Tongue (tissue), 2 donors: Measurements from ENCODE around the gene CCDC9B. TPM values are rescaled to one million over a fixed set of nuclear protein-coding genes. Genes with fewer than 3 reads are reported as not detected.

Experiments
- DNase-seq: peaks from one replicate; pipeline ENCODE4 v3.0.0-alpha.2; 2015
- total RNA-seq: library from RNA; depleted of rRNA; stranded (reverse); fragments of >200 nt; gene quantifications from one replicate; pipeline ENCODE4 v1.2.3, GENCODE V29; 2014

CCDC9B gene
- 25.4 TPM for total RNA-seq

GRCh38 chr15:40340740-40341400 is at the start of gene CCDC9B:
Gene CCDC9B (minus strand): TSS chr15:40340939. CDS start chr15:40340819, 120 bp downstream.
- peak; percentile 92 for DNase-seq

GRCh38 chr15:40389824-40390595 is 49.3 kb upstream of the CCDC9B start:
- no peak for DNase-seq

DNA sequence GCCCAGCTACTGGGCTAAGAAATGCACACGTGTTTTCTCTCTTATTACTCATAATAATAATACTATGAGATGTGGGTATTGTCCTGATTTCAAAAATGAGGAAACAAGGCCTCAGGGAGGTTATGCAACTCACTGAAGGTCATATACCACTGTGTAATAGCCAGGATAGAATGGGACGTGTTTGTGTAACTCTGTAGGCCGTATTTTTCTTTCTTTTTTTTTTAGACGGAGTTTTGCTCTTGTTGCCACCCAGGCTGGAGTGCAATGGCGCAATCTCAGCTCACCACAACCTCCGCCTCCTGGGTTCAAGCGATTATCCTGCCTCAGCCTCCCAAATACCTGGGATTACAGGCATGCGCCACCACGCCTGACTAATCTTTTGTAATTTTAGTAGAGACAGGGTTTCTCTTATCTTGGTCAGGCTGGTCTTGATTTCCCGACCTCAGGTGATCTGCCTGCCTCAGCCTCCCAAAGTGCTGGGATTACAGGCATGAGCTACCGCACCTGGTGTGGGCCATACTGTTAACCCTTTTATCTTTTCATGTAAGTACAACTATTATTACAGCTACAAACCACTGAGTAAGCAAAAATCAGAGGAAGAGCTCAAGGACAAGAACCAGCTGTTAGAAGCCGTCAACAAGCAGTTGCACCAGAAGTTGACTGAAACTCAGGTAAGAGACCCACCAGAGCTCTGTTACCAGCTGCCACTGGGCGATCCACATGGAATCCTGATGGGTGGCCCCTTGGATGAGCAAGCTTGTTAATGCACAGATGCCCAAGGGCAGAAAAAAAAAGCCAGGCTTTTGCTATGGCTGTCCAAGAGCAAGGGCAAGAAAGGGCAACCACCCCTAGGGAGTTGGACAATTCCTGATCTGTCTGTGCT is 48.4 kb upstream of the CCDC9B start:
- DNase-seq, result no peak

DNA sequence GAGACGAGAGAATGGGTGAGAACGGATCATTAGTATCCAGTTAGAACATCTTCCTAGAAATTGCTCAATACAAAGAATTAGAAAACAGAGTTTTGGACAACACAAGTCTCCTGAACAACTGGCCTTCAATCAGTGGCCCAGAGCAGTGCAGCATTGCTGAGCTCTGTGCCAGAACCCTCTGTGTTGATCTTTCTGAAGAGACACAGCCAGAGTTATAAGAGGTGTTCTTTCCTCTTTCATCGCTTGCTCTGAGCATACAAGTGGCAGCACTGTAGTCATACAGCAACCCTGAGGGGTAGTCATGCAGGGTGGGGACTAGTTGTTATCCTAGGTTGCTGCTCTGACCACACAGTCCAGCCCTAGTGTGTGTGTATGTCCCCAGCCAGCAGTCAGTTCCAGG is 45.7 kb upstream of the CCDC9B start:
- DNase-seq, result no peak

DNA sequence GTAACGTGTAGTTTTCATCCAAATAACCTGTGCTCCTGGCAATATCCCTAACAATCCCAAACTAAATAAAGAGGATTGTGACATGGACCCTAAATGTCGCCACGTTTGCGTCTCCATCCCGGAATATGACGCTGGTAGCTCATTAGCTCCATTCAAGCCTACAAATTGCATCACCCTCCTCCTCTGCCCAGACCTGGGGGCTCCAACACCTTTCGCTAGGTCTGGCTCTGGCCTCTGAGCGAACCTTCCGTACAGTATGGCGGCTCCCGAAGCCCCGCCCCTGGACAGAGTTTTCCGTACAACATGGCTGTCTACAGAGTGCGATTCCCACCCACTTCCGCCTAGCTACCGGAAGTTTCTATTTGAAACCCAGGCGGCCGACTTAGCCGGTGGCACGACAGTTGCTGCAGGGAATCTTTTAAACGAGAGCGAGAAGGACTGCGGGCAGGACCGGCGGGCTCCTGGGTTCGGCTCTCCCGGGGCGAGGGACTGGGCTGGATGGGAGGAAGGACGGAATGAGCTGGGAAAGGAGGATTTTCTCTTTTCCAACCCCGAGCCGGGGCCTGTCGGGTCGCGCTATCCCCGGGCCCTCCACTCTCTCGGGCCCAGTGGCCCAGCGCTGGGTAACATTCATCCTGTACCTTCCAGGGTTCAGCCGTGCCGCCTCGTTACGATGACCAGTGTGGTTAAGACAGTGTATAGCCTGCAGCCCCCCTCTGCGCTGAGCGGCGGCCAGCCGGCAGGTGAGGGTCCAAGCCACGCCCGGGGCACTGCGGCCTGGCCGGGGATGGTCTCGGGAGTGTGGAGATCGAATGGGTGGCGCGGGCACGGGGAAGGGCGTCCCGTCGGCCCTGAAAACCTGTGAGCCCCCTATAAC is 42.1 kb upstream of the CCDC9B start, which contains the start of gene KNSTRN:
TSS of gene KNSTRN (plus strand) at position 142 of the 877 bp plus-strand sequence. CDS start at position 257, 115 bp downstream.
- peak; percentile 97 for DNase-seq

- no peak for DNase-seq
These were observed 41.2 kb upstream of the CCDC9B start for GRCh38 chr15:40381818-40382529.

DNA sequence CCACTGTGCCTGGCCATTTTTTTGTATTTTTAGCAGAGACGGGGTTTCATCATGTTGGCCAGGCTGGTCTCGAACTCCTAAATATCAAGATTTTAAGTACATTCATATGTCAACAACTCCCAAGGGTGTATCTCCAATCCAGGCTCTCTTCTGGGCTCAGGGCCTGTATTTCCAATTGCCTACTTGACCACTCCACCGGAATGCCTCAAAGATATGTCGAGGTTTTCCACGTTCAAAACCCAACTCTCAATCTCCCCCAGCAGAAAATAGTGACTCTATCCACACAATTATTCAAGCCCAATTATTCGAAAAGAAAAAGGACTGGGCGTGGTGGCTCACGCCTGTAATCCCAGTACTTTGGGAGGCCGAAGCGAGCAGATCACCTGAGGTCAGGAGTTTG is 39.9 kb upstream of the CCDC9B start:
- DNase-seq, result no peak

DNA sequence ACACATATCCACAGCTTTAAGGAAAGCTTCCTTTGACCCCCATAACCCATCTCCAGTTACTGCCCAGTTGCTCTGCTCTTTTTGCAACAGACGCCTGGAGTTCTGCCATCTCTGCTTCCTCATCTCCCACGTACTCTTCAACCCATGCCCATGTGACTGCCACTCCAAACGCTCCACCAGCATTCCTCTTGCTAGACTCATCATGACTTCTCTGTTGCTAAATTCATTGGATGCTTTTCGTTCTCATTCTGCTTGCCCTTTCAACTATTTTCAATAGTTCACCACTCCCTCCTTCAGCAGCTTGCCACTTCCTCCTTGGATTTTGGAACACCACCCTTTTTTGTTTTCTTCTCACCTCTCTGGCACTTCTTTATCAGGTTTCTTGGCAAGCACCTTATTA is 39.1 kb upstream of the CCDC9B start:
- peak; percentile 84 for DNase-seq

GRCh38 chr15:40379374-40379773 is 38.6 kb upstream of the CCDC9B start:
- no peak for DNase-seq

- no peak for DNase-seq
These were observed 36.9 kb upstream of the CCDC9B start for GRCh38 chr15:40377606-40378005.

GRCh38 chr15:40372981-40373380 is 32.2 kb upstream of the CCDC9B start:
- DNase-seq, result no peak

DNA sequence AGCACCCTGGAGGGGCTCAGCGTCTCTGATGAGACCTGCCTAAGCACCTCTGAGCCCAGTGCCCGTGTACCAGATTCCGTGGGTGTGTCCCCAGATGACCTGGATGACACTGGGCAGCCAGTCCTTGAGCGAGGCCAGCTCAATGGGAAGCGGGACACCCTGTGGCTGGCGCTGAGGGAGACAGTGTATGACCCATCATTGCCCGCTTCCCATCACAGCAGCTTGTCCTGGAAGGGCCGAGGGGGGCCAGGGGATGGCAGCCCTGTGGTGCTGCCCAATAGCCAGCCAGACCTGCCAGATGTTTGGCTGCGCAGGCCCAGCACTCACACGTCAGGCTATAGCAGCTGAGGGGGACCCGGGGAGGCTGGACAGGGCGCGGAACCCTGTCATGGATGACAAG is 29.2 kb upstream of the CCDC9B start:
- DNase-seq, result no peak

GRCh38 chr15:40369474-40369869 is 28.7 kb upstream of the CCDC9B start:
- DNase-seq, result no peak

- DNase-seq, result no peak
These were observed 28.2 kb upstream of the CCDC9B start for GRCh38 chr15:40368719-40369473.

- peak; percentile 94 for DNase-seq
These were observed 27.2 kb upstream of the CCDC9B start for GRCh38 chr15:40367686-40368611.

DNA sequence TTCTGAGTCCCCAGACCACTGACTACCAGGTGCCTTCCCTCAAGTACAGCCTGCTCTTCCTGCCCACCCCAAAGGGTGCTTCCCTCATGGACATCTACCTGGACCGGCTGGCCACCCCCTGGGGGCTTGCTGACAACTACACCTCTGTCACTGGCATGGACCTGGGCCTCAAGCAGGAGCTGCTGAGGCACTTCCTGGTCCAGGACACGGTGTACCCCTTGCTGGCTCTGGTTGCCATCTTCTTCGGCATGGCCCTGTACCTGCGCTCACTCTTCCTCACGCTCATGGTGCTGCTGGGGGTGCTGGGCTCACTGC is 26.6 kb upstream of the CCDC9B start:
- no peak for DNase-seq

- DNase-seq, result peak; percentile 79
These were observed 26.0 kb upstream of the CCDC9B start for GRCh38 chr15:40366457-40367370.
